GM21423 (cell line): Measurements from ENCODE around the gene CA10.

Experiments used
- ATAC-seq: cut with Tn5 transposase; IDR thresholded peaks from one replicate; pipeline ENCODE4 v1.9.1; 2021; ENCODE audit warnings: mild to moderate bottlenecking, moderate library complexity; ENCODE audit not compliant: unreplicated experiment

Gene CA10

GRCh38 chr17:51955245-51955644, 203.3 kb downstream of the CA10 start:
- ATAC-seq = no peak

GRCh38 chr17:51954232-51954765, 204.2 kb downstream of the CA10 start:
- no peak for ATAC-seq

GRCh38 chr17:51951741-51952140, 206.8 kb downstream of the CA10 start:
- no peak for ATAC-seq

GRCh38 chr17:51948128-51948527, 210.4 kb downstream of the CA10 start:
- ATAC-seq = no peak

- ATAC-seq = no peak
These were observed 211.3 kb downstream of the CA10 start for GRCh38 chr17:51947160-51947735.

GRCh38 chr17:51946311-51946710, 212.2 kb downstream of the CA10 start:
- no peak for ATAC-seq

GRCh38 chr17:51941272-51941671, 217.2 kb downstream of the CA10 start:
- ATAC-seq = no peak

GRCh38 chr17:51937264-51937663, 221.2 kb downstream of the CA10 start:
- no peak for ATAC-seq

GRCh38 chr17:51935477-51935876, 223.0 kb downstream of the CA10 start:
- no peak for ATAC-seq

GRCh38 chr17:51933647-51934046, 224.9 kb downstream of the CA10 start:
- ATAC-seq = no peak

GRCh38 chr17:51926448-51926847, 232.1 kb downstream of the CA10 start:
- no peak for ATAC-seq

- ATAC-seq = no peak
These were observed 237.0 kb downstream of the CA10 start for GRCh38 chr17:51921500-51921899.

- ATAC-seq = peak; percentile 68
These were observed 243.9 kb downstream of the CA10 start for GRCh38 chr17:51914577-51914976.

- no peak for ATAC-seq
These were observed 244.9 kb downstream of the CA10 start for GRCh38 chr17:51913491-51914205.

- no peak for ATAC-seq
These were observed 245.6 kb downstream of the CA10 start for GRCh38 chr17:51912939-51913338.

GRCh38 chr17:51911237-51911636, 247.3 kb downstream of the CA10 start:
- ATAC-seq = no peak

- ATAC-seq = no peak
These were observed 248.5 kb downstream of the CA10 start for GRCh38 chr17:51909971-51910370.

GRCh38 chr17:51908841-51909537, 249.5 kb downstream of the CA10 start:
- peak; percentile 46 for ATAC-seq

GRCh38 chr17:51907041-51907440, 251.5 kb downstream of the CA10 start:
- no peak for ATAC-seq

GRCh38 chr17:51904379-51904778, 254.1 kb downstream of the CA10 start:
- ATAC-seq = no peak

- ATAC-seq = no peak
These were observed 257.3 kb downstream of the CA10 start for GRCh38 chr17:51901242-51901641.

- ATAC-seq = no peak
These were observed 266.6 kb downstream of the CA10 start for GRCh38 chr17:51891936-51892335.
